ENCODE measurements around the gene AKT1S1. TPM values are rescaled to one million over a fixed set of nuclear protein-coding genes. Genes with fewer than 3 reads are reported as not detected.
A peak's percentile ranks its signal among the peaks of the same experiment; 100 is the strongest.

Gene AKT1S1
- total and polyA plus RNA-seq, 2 of the 13 experiments (the other 11 are each of a cell fraction or from before 2014, with no cell fraction given), result 13.5 to 27.8 TPM

DNA sequence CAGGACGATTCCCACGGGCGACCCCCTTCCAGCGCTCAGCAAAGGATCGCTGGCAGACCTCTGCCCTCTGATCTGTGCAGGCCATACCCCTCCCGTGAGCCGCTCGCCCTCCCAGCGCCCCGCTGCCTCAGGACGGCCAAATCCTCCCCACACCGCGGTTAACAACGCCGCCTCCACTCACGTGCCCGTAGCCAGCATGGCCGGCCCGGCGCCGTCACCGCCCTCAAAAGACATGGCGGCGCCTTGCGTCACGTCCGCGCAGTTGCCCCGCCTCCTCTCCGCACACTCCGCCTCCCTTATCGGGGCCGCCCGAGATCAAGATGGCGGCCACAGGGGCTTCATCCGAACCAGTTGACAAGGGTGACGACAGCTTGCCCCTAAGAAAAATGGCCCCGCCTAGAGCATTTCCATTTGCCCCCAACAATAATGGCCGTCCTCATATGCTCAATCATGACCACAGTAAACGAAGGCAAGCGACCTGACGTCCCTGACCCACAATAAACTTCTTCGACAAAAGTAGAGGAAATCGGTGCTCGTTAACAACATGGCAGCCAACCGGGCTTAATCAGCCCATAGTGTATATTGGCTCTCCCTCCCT lies 634 bp downstream of the AKT1S1 start (continued):
- TF ChIP-seq, protein P1, sequence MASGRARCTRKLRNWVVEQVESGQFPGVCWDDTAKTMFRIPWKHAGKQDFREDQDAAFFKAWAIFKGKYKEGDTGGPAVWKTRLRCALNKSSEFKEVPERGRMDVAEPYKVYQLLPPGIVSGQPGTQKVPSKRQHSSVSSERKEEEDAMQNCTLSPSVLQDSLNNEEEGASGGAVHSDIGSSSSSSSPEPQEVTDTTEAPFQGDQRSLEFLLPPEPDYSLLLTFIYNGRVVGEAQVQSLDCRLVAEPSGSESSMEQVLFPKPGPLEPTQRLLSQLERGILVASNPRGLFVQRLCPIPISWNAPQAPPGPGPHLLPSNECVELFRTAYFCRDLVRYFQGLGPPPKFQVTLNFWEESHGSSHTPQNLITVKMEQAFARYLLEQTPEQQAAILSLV (CRISPR knock-in tag; IDR thresholded peaks at IDR 0.05; ENCODE audit: borderline replicate concordance), result peak; percentile 68; the same call in 1 of the 2 replicates
- TF ChIP-seq ZNF772 (CRISPR knock-in tag; IDR thresholded peaks at IDR 0.05), result peak; percentile 81; the same call in 1 of the 2 replicates
- TF ChIP-seq, protein P2, sequence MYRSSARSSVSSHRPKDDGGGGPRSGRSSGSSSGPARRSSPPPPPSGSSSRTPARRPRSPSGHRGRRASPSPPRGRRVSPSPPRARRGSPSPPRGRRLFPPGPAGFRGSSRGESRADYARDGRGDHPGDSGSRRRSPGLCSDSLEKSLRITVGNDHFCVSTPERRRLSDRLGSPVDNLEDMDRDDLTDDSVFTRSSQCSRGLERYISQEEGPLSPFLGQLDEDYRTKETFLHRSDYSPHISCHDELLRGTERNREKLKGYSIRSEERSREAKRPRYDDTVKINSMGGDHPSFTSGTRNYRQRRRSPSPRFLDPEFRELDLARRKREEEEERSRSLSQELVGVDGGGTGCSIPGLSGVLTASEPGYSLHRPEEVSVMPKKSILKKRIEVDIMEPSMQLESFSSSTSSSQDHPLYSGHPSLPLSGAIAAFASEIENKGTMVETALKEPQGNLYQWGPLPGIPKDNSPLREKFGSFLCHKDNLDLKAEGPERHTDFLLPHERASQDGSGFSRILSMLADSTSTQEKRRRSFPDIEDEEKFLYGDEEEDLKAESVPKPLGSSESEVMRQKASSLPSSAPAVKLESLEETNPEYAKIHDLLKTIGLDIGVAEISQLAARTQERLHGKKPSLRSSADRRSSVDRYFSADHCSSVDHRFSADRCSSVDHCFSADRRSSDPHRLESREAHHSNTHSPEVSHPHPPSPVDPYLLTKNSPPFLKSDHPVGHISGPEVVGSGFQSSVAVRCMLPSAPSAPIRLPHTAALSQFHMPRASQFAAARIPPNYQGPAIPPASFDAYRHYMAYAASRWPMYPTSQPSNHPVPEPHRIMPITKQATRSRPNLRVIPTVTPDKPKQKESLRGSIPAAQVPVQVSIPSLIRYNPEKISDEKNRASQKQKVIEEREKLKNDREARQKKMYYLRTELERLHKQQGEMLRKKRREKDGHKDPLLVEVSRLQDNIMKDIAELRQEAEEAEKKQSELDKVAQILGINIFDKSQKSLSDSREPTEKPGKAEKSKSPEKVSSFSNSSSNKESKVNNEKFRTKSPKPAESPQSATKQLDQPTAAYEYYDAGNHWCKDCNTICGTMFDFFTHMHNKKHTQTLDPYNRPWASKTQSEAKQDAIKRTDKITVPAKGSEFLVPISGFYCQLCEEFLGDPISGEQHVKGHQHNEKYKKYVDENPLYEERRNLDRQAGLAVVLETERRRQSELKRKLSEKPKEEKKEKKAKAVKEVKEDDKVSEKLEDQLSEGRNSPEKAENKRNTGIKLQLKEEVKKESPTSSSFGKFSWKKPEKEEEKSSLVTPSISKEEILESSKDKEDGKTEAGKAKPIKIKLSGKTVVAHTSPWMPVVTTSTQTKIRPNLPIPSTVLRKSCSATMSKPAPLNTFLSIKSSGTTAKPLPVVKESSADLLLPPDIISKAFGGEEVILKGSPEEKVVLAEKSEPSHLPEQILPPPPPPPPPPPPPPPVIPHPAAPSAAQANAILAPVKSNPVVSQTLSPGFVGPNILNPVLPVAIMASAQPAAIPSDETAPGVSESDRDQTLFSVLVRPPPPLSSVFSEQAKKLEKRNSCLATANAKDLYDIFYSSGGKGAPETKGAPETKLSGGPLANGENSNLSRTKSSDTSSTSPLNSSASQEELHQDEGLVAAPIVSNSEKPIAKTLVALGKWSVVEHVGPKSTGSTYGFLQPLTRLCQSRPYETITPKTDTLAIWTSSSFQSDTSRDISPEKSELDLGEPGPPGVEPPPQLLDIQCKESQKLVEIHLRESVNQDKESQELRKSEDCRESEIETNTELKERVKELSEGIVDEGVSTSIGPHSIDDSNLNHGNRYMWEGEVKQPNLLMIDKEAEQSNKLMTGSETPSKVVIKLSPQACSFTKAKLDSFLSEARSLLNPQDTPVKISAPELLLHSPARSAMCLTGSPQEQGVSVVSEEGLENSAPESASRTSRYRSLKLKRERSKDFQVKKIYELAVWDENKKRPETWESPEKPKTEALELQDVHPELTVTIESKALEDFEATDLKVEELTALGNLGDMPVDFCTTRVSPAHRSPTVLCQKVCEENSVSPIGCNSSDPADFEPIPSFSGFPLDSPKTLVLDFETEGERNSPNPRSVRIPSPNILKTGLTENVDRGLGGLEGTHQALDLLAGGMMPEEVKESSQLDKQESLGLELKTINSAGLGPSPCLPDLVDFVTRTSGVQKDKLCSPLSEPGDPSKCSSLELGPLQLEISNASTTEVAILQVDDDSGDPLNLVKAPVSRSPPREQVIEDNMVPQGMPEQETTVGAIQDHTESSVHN (CRISPR knock-in tag; IDR thresholded peaks at IDR 0.05), result no peak
- TF ChIP-seq AKAP8 (CRISPR knock-in tag; IDR thresholded peaks at IDR 0.05), result no peak
- TF ChIP-seq PHF8 (CRISPR knock-in tag; IDR thresholded peaks at IDR 0.05), result 0 out of 2 replicates have a peak, but pooled peaks have one; percentile 1
- no peak for TF ChIP-seq STAG1 (CRISPR knock-in tag; IDR thresholded peaks at IDR 0.05)
- TF ChIP-seq ZNF713 (CRISPR knock-in tag; IDR thresholded peaks at IDR 0.05), result no peak
- TF ChIP-seq NCOA5 (CRISPR knock-in tag; IDR thresholded peaks at IDR 0.05), result no peak
- no peak for TF ChIP-seq CHD4 (IDR thresholded peaks at IDR 0.05; ENCODE audit: borderline replicate concordance, low read length)
- no peak for TF ChIP-seq ISL2 (CRISPR knock-in tag; IDR thresholded peaks at IDR 0.05)
- peak; percentile 91 for TF ChIP-seq CREM (IDR thresholded peaks at IDR 0.05)
- TF ChIP-seq CREM (CRISPR knock-in tag; IDR thresholded peaks at IDR 0.05), result no peak
- TF ChIP-seq, protein P3, sequence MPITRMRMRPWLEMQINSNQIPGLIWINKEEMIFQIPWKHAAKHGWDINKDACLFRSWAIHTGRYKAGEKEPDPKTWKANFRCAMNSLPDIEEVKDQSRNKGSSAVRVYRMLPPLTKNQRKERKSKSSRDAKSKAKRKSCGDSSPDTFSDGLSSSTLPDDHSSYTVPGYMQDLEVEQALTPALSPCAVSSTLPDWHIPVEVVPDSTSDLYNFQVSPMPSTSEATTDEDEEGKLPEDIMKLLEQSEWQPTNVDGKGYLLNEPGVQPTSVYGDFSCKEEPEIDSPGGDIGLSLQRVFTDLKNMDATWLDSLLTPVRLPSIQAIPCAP (CRISPR knock-in tag; IDR thresholded peaks at IDR 0.05; ENCODE audit: low read depth), result no peak
- no peak for TF ChIP-seq ZNF547 (CRISPR knock-in tag; IDR thresholded peaks at IDR 0.05)
- TF ChIP-seq, protein P4, sequence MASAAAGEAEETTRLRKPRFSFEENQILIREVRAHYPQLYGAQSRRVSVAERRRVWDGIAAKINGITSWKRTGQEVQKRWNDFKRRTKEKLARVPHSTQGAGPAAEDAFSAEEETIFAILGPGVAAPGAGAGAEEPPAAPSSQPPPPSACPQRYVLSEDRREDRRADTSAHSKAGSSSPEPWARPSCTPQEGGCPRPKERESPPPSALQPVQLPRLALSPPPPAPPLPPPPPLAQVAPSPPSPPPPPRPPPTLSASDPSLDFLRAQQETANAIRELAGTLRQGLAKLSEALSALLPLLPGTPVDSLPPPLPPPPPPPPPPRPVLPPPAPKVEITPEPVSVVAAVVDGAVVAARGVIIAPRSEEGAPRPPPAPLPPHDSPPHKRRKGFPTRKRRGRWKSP (CRISPR knock-in tag; IDR thresholded peaks at IDR 0.05), result no peak; the same call in 1 of the 2 replicates
- TF ChIP-seq, protein P5, sequence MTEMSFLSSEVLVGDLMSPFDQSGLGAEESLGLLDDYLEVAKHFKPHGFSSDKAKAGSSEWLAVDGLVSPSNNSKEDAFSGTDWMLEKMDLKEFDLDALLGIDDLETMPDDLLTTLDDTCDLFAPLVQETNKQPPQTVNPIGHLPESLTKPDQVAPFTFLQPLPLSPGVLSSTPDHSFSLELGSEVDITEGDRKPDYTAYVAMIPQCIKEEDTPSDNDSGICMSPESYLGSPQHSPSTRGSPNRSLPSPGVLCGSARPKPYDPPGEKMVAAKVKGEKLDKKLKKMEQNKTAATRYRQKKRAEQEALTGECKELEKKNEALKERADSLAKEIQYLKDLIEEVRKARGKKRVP (CRISPR knock-in tag; IDR thresholded peaks at IDR 0.05), result peak in 1 of 2 experiments; percentile 80; a peak in 2 of 4 replicates
- no peak; the same call in 1 of the 2 replicates for TF ChIP-seq ZSCAN25 (CRISPR knock-in tag; IDR thresholded peaks at IDR 0.05)
